ENCODE data around the gene GNPDA1. TPM values are rescaled to one million over a fixed set of nuclear protein-coding genes. Genes with fewer than 3 reads are reported as not detected.

Gene GNPDA1
- total RNA-seq: 100 to 1,000 TPM in 1 of 4 donors, 10 to 100 TPM in 3; 13.2 to 106 (median 56.1) TPM

- DNase-seq: peak; percentile 80 to 86
- Histone ChIP-seq H3K9me3 (no peaks in the 10 kb centered on the region), H3K27ac (peak within 1 kb of the TSS; percentile 95 to 96), H3K27me3 (no peaks in the 10 kb centered on the region), H3K4me3 (peak within 1 kb of the TSS; percentile 72 to 84), H3K4me1 (no peaks in the 10 kb centered on the region), H3K36me3 (no peaks in the 10 kb centered on the region)
- intact Hi-C loops (cut with DNase I; ENCODE audit: low total_unique reads): no loop called here
- peak; percentile 81 to 86 for TF ChIP-seq POLR2A (IDR thresholded peaks at IDR 0.05)
- TF ChIP-seq CTCF (IDR thresholded peaks at IDR 0.05): peak in 3 of 4 experiments; percentile 33 to 56 (median 53)
These were observed at the start of gene GNPDA1 for GRCh38 chr5:142012792-142013388. Gene GNPDA1 (minus strand): TSS chr5:142013027. CDS start chr5:142012035, 992 bp downstream.

GRCh38 chr5:142059304-142059940 is 46.6 kb upstream of the GNPDA1 start:
- Histone ChIP-seq H3K9me3 (no peaks in the 10 kb centered on the region), H3K27ac (no peak overlapping the region), H3K4me3 (no peak overlapping the region), H3K4me1 (no peaks in the 10 kb centered on the region), H3K27me3 (no peaks in the 10 kb centered on the region), H3K36me3 (no peaks in the 10 kb centered on the region)
- TF ChIP-seq POLR2A (IDR thresholded peaks at IDR 0.05): no peak
- no peak for TF ChIP-seq CTCF (IDR thresholded peaks at IDR 0.05)
- intact Hi-C loops (cut with DNase I; ENCODE audit: low total_unique reads): no loop called here
- DNase-seq: no peak

- TF ChIP-seq CTCF (IDR thresholded peaks at IDR 0.05) (no peak), POLR2A (IDR thresholded peaks at IDR 0.05) (no peak)
- H3K27ac ChIP-seq: no peak overlapping the region
- no peaks in the 10 kb centered on the region for H3K4me1 ChIP-seq
- H3K9me3 ChIP-seq: no peaks in the 10 kb centered on the region
- intact Hi-C loops (cut with DNase I; ENCODE audit: low total_unique reads): no loop called here
- no peak overlapping the region for H3K4me3 ChIP-seq
- no peaks in the 10 kb centered on the region for H3K27me3 ChIP-seq
- H3K36me3 ChIP-seq: no peaks in the 10 kb centered on the region
- DNase-seq: no peak
These were observed 44.9 kb upstream of the GNPDA1 start for GRCh38 chr5:142057697-142058056.

- H3K27ac ChIP-seq: no peak overlapping the region
- TF ChIP-seq POLR2A (IDR thresholded peaks at IDR 0.05) (no peak), CTCF (IDR thresholded peaks at IDR 0.05) (no peak)
- no peaks in the 10 kb centered on the region for H3K4me1 ChIP-seq
- no peaks in the 10 kb centered on the region for H3K27me3 ChIP-seq
- DNase-seq: no peak
- H3K9me3 ChIP-seq: no peaks in the 10 kb centered on the region
- no peak overlapping the region for H3K4me3 ChIP-seq
- no peaks in the 10 kb centered on the region for H3K36me3 ChIP-seq
- intact Hi-C loops (cut with DNase I; ENCODE audit: low total_unique reads): no loop called here
These were observed 44.2 kb upstream of the GNPDA1 start for GRCh38 chr5:142056816-142057696.

- intact Hi-C loops (cut with DNase I; ENCODE audit: low total_unique reads): no loop called here
- Histone ChIP-seq H3K27me3 (no peaks in the 10 kb centered on the region), H3K9me3 (no peaks in the 10 kb centered on the region), H3K27ac (no peak overlapping the region), H3K36me3 (no peaks in the 10 kb centered on the region), H3K4me3 (no peak overlapping the region), H3K4me1 (no peaks in the 10 kb centered on the region)
- no peak for DNase-seq
- TF ChIP-seq CTCF (IDR thresholded peaks at IDR 0.05) (no peak), POLR2A (IDR thresholded peaks at IDR 0.05) (no peak)
These were observed 42.5 kb upstream of the GNPDA1 start for GRCh38 chr5:142055301-142055700.
